ENCODE measurements around the gene FAM25G. TPM values are rescaled to one million over a fixed set of nuclear protein-coding genes. Genes with fewer than 3 reads are reported as not detected.
A peak's percentile ranks its signal among the peaks of the same experiment; 100 is the strongest.
"Not testable (repeated sequence)": the region's sequence is repeated elsewhere in the genome, so short reads cannot be mapped to it uniquely, and the experiment has no call there.

The FAM25G gene
- total and polyA plus RNA-seq, 2 of the 13 experiments (the other 11 are each of a cell fraction or from before 2014, with no cell fraction given): not detected

GRCh38 chr10:47473516-47473915 is 18.0 kb downstream of the FAM25G start:
- BruUV-seq (replicated peaks); H2AFZ ChIP-seq (ENCODE audit: low read length); intact Hi-C loops (cut with micrococcal nuclease; ENCODE audit: unreplicated experiment); POLR2A ChIA-PET; in situ Hi-C loops (cut with HindIII; ENCODE audit: extremely low pct_ligation_motif_present, low pct_unique_long_range_greater_than_20kb); H3K4me2 ChIP-seq (ENCODE audit: low read depth, low read length); H3K9ac ChIP-seq (ENCODE audit: insufficient read depth, low read depth, low read length); DNase-seq (ENCODE audit: low spot score); H3K4me1 ChIP-seq (ENCODE audit: insufficient read depth, low read length); CTCF ChIA-PET (ENCODE audit: low intra/inter-chr PET ratio, low total read pairs); H3K4me3 ChIP-seq (replicated peaks in 1 of 3; ENCODE audit: insufficient read depth in 1 of 3, low read depth in 2 of 3, low read length in 3 of 3); H3K27me3 ChIP-seq (ENCODE audit: control insufficient read depth in 1 of 2, insufficient read depth in 2 of 2, low read length in 2 of 2); H4K20me1 ChIP-seq (ENCODE audit: insufficient read depth, low read length); FAIRE-seq; H3K27ac ChIP-seq (ENCODE audit: extremely low read length, insufficient read depth, low read length); H3K79me2 ChIP-seq (ENCODE audit: insufficient read depth, low read length); H3K9me3 ChIP-seq (ENCODE audit: low read length); H3K36me3 ChIP-seq (replicated peaks in 1 of 2; ENCODE audit: control insufficient read depth in 1 of 2, insufficient read depth in 2 of 2, low read length in 2 of 2); ATAC-seq: not testable (repeated sequence)
- WGBS (ENCODE audit: low lambda C conversion rate): no CpG with 5 or more reads among the region's 7 CpGs

- H3K27me3 ChIP-seq (ENCODE audit: control insufficient read depth in 1 of 2, insufficient read depth in 2 of 2, low read length in 2 of 2); H3K4me2 ChIP-seq (ENCODE audit: low read depth, low read length); DNase-seq (ENCODE audit: low spot score); BruUV-seq (replicated peaks); FAIRE-seq; CTCF ChIA-PET (ENCODE audit: low intra/inter-chr PET ratio, low total read pairs); H3K4me1 ChIP-seq (ENCODE audit: insufficient read depth, low read length); H3K9me3 ChIP-seq (ENCODE audit: low read length); H2AFZ ChIP-seq (ENCODE audit: low read length); H3K9ac ChIP-seq (ENCODE audit: insufficient read depth, low read depth, low read length); H3K4me3 ChIP-seq (replicated peaks in 1 of 3; ENCODE audit: insufficient read depth in 1 of 3, low read depth in 2 of 3, low read length in 3 of 3); in situ Hi-C loops (cut with HindIII; ENCODE audit: extremely low pct_ligation_motif_present, low pct_unique_long_range_greater_than_20kb); POLR2A ChIA-PET; ATAC-seq; H3K27ac ChIP-seq (ENCODE audit: extremely low read length, insufficient read depth, low read length); intact Hi-C loops (cut with micrococcal nuclease; ENCODE audit: unreplicated experiment); H3K79me2 ChIP-seq (ENCODE audit: insufficient read depth, low read length); H3K36me3 ChIP-seq (replicated peaks in 1 of 2; ENCODE audit: control insufficient read depth in 1 of 2, insufficient read depth in 2 of 2, low read length in 2 of 2); H4K20me1 ChIP-seq (ENCODE audit: insufficient read depth, low read length): not testable (repeated sequence)
- WGBS (ENCODE audit: low lambda C conversion rate): no CpG with 5 or more reads among the region's 3 CpGs
Measured at GRCh38 chr10:47472647-47473046, 18.9 kb downstream of the FAM25G start.

- DNase-seq (ENCODE audit: low spot score); H3K4me1 ChIP-seq (ENCODE audit: insufficient read depth, low read length); H3K27me3 ChIP-seq (ENCODE audit: control insufficient read depth in 1 of 2, insufficient read depth in 2 of 2, low read length in 2 of 2); H3K4me3 ChIP-seq (replicated peaks in 1 of 3; ENCODE audit: insufficient read depth in 1 of 3, low read depth in 2 of 3, low read length in 3 of 3); FAIRE-seq; H3K79me2 ChIP-seq (ENCODE audit: insufficient read depth, low read length); H4K20me1 ChIP-seq (ENCODE audit: insufficient read depth, low read length); BruUV-seq (replicated peaks); H3K9me3 ChIP-seq (ENCODE audit: low read length); H2AFZ ChIP-seq (ENCODE audit: low read length); intact Hi-C loops (cut with micrococcal nuclease; ENCODE audit: unreplicated experiment); in situ Hi-C loops (cut with HindIII; ENCODE audit: extremely low pct_ligation_motif_present, low pct_unique_long_range_greater_than_20kb); POLR2A ChIA-PET; H3K9ac ChIP-seq (ENCODE audit: insufficient read depth, low read depth, low read length); H3K36me3 ChIP-seq (replicated peaks in 1 of 2; ENCODE audit: control insufficient read depth in 1 of 2, insufficient read depth in 2 of 2, low read length in 2 of 2); H3K4me2 ChIP-seq (ENCODE audit: low read depth, low read length); H3K27ac ChIP-seq (ENCODE audit: extremely low read length, insufficient read depth, low read length); CTCF ChIA-PET (ENCODE audit: low intra/inter-chr PET ratio, low total read pairs): not testable (repeated sequence)
- peak; percentile 16; the same call in 1 of the 3 replicates for ATAC-seq
- no CpG with 5 or more reads among the region's 5 CpGs for WGBS (ENCODE audit: low lambda C conversion rate)
Measured at GRCh38 chr10:47472072-47472471, 19.4 kb downstream of the FAM25G start.

- H3K27ac ChIP-seq (ENCODE audit: extremely low read length, insufficient read depth, low read length); POLR2A ChIA-PET; H3K27me3 ChIP-seq (ENCODE audit: control insufficient read depth in 1 of 2, insufficient read depth in 2 of 2, low read length in 2 of 2); H3K4me2 ChIP-seq (ENCODE audit: low read depth, low read length); DNase-seq (ENCODE audit: low spot score); H3K4me3 ChIP-seq (replicated peaks in 1 of 3; ENCODE audit: insufficient read depth in 1 of 3, low read depth in 2 of 3, low read length in 3 of 3); H3K9me3 ChIP-seq (ENCODE audit: low read length); H2AFZ ChIP-seq (ENCODE audit: low read length); BruUV-seq (replicated peaks); CTCF ChIA-PET (ENCODE audit: low intra/inter-chr PET ratio, low total read pairs); in situ Hi-C loops (cut with HindIII; ENCODE audit: extremely low pct_ligation_motif_present, low pct_unique_long_range_greater_than_20kb); H4K20me1 ChIP-seq (ENCODE audit: insufficient read depth, low read length); H3K4me1 ChIP-seq (ENCODE audit: insufficient read depth, low read length); intact Hi-C loops (cut with micrococcal nuclease; ENCODE audit: unreplicated experiment); ATAC-seq; H3K79me2 ChIP-seq (ENCODE audit: insufficient read depth, low read length); FAIRE-seq; H3K36me3 ChIP-seq (replicated peaks in 1 of 2; ENCODE audit: control insufficient read depth in 1 of 2, insufficient read depth in 2 of 2, low read length in 2 of 2); H3K9ac ChIP-seq (ENCODE audit: insufficient read depth, low read depth, low read length): not testable (repeated sequence)
- WGBS (ENCODE audit: low lambda C conversion rate): 48% methylated on average over 8 of the region's 20 CpGs
Measured at GRCh38 chr10:47468731-47469528, 22.6 kb downstream of the FAM25G start.

Data from HepG2 (cell line).